ENCODE data around the gene TEKT3. TPM values are rescaled to one million over a fixed set of nuclear protein-coding genes. Genes with fewer than 3 reads are reported as not detected.
A peak's percentile ranks its signal among the peaks of the same experiment; 100 is the strongest.

TEKT3 gene
- total and polyA plus RNA-seq, 8 donors, result 0.65 to 2.7 (median 0.92) TPM; not detected in 5

GRCh38 chr17:15323131-15323530, 18.3 kb downstream of the TEKT3 start:
- no peak for DNase-seq
- H3K27me3 ChIP-seq, result no peaks in the 10 kb centered on the region
- no peaks in the 10 kb centered on the region for H3K36me3 ChIP-seq
- TF ChIP-seq POLR2AphosphoS5 (IDR thresholded peaks at IDR 0.05), result no peak
- TF ChIP-seq CTCF (IDR thresholded peaks at IDR 0.05), result no peak
- no peak for TF ChIP-seq POLR2A (IDR thresholded peaks at IDR 0.05)
- no peak for TF ChIP-seq EP300 (IDR thresholded peaks at IDR 0.05)
- H3K27ac ChIP-seq, result no peak overlapping the region
- no peaks in the 10 kb centered on the region for H3K9me3 ChIP-seq
- H3K4me1 ChIP-seq, result peaks cover 0 to 7% (median 0%) of the 10 kb centered on the region in 4 donors
- 30 to 67% (median 60%) methylated on average over 4 of the region's 4 CpGs for WGBS, 5 donors
- H3K4me3 ChIP-seq, result no peak overlapping the region
- intact Hi-C loops (cut with DNase I; ENCODE audit: low total_unique reads), result no loop called here

DNA sequence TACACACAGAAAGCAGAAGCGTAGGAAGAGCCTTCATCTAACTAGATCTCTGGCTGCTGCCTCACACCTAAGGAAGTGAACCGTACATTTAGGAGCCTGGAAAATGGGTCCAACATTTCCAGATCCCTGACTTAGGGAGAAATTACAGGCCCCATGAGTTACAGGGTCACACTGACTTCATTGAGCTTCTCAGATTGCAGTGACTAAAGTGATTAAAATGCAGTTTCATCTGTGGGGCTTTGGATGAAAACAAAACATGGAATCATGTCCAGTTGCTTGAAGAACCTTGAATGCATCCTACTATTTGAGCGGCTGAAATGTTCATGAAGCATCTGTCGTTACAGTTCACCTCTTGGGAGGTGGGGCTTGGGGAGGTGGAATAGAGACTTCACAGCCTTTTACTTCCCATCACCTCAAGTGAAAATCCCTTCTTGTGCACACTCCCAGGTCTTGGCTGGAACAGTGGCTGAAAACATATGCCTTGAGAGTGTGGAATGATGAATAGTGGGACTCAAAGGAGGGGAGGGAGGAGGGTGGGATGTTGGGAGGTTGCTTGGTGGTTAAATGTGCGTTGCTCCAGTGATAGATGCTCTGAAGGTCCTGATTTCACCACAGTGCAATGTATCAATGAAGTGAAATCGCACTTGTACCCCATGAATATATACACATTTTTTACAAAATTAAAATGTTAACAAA, 19.7 kb downstream of the TEKT3 start:
- Histone ChIP-seq H3K4me1 (peaks cover 0 to 7% (median 0%) of the 10 kb centered on the region in 4 donors), H3K27me3 (no peaks in the 10 kb centered on the region), H3K36me3 (no peaks in the 10 kb centered on the region), H3K9me3 (no peaks in the 10 kb centered on the region), H3K27ac (peak overlapping the region in 1 of 5 donors; percentile 4), H3K4me3 (no peak overlapping the region)
- no peak for DNase-seq
- no peak for TF ChIP-seq EP300 (IDR thresholded peaks at IDR 0.05)
- WGBS, 5 donors, result 79 to 93% (median 83%) methylated on average over 6 of the region's 6 CpGs
- intact Hi-C loops (cut with DNase I; ENCODE audit: low total_unique reads), result no loop called here

GRCh38 chr17:15319452-15320010, 21.9 kb downstream of the TEKT3 start:
- TF ChIP-seq CTCF (IDR thresholded peaks at IDR 0.05) (no peak), POLR2A (IDR thresholded peaks at IDR 0.05) (no peak), POLR2AphosphoS5 (IDR thresholded peaks at IDR 0.05) (no peak), EP300 (IDR thresholded peaks at IDR 0.05) (no peak)
- Histone ChIP-seq H3K27me3 (no peaks in the 10 kb centered on the region), H3K27ac (no peak overlapping the region), H3K36me3 (no peaks in the 10 kb centered on the region), H3K4me3 (no peak overlapping the region), H3K4me1 (peaks cover 0 to 7% (median 0%) of the 10 kb centered on the region in 4 donors), H3K9me3 (no peaks in the 10 kb centered on the region)
- 57 to 63% (median 61%) methylated on average over 5 of the region's 5 CpGs for WGBS, 5 donors
- intact Hi-C loops (cut with DNase I; ENCODE audit: low total_unique reads), result no loop called here
- no peak for DNase-seq

GRCh38 chr17:15311996-15312395, 29.4 kb downstream of the TEKT3 start:
- no peaks in the 10 kb centered on the region for H3K36me3 ChIP-seq
- TF ChIP-seq CTCF (IDR thresholded peaks at IDR 0.05) (no peak), POLR2A (IDR thresholded peaks at IDR 0.05) (no peak), EP300 (IDR thresholded peaks at IDR 0.05) (no peak), POLR2AphosphoS5 (IDR thresholded peaks at IDR 0.05) (no peak)
- no peak for DNase-seq
- peaks cover 0 to 12% (median 2%) of the 10 kb centered on the region in 4 donors for H3K4me1 ChIP-seq
- no peaks in the 10 kb centered on the region for H3K27me3 ChIP-seq
- intact Hi-C loops (cut with DNase I; ENCODE audit: low total_unique reads), result no loop called here
- no peak overlapping the region for H3K27ac ChIP-seq
- 85 to 95% (median 89%) methylated on average over 5 of the region's 5 CpGs for WGBS, 5 donors
- no peak overlapping the region for H3K4me3 ChIP-seq
- no peaks in the 10 kb centered on the region for H3K9me3 ChIP-seq

- no peak for TF ChIP-seq EP300 (IDR thresholded peaks at IDR 0.05)
- TF ChIP-seq POLR2AphosphoS5 (IDR thresholded peaks at IDR 0.05), result no peak
- no peak for TF ChIP-seq CTCF (IDR thresholded peaks at IDR 0.05)
- no peak for TF ChIP-seq POLR2A (IDR thresholded peaks at IDR 0.05)
- H3K4me1 ChIP-seq, result peaks cover 0 to 32% (median 2%) of the 10 kb centered on the region in 4 donors
- H3K36me3 ChIP-seq, result no peaks in the 10 kb centered on the region
- H3K27ac ChIP-seq, result no peak overlapping the region
- intact Hi-C loops (cut with DNase I; ENCODE audit: low total_unique reads), result no loop called here
- H3K27me3 ChIP-seq, result no peaks in the 10 kb centered on the region
- WGBS, 5 donors, result 57 to 79% (median 73%) methylated on average over 3 of the region's 3 CpGs
- no peaks in the 10 kb centered on the region for H3K9me3 ChIP-seq
- no peak for DNase-seq
- no peak overlapping the region for H3K4me3 ChIP-seq
Observed at GRCh38 chr17:15309793-15310192, 31.6 kb downstream of the TEKT3 start.
